ENCODE measurements around the gene KCNJ2. TPM values are rescaled to one million over a fixed set of nuclear protein-coding genes. Genes with fewer than 3 reads are reported as not detected.

The KCNJ2 gene
- total and polyA plus RNA-seq, 8 donors, result 0.31 to 6.4 (median 2.9) TPM; not detected in 1

- H3K27ac ChIP-seq, result peak overlapping the region in 4 of 5 donors; percentile 21 to 90 (median 88)
- no peak for DNase-seq
- no peak overlapping the region for H3K4me3 ChIP-seq
- 43 to 60% (median 50%) methylated on average over 5 of the region's 5 CpGs for WGBS, 5 donors
- no peak for TF ChIP-seq POLR2AphosphoS5 (IDR thresholded peaks at IDR 0.05)
- no peak for TF ChIP-seq EP300 (IDR thresholded peaks at IDR 0.05)
- no peak for TF ChIP-seq POLR2A (IDR thresholded peaks at IDR 0.05)
- H3K27me3 ChIP-seq, result no peaks in the 10 kb centered on the region
- intact Hi-C loops (cut with DNase I; ENCODE audit: low total_unique reads), result no loop called here
- peaks cover 25 to 51% (median 31%) of the 10 kb centered on the region in 4 donors for H3K4me1 ChIP-seq
- no peaks in the 10 kb centered on the region for H3K36me3 ChIP-seq
- no peaks in the 10 kb centered on the region for H3K9me3 ChIP-seq
These were observed 33.2 kb upstream of the KCNJ2 start for GRCh38 chr17:70136131-70136530.

DNA sequence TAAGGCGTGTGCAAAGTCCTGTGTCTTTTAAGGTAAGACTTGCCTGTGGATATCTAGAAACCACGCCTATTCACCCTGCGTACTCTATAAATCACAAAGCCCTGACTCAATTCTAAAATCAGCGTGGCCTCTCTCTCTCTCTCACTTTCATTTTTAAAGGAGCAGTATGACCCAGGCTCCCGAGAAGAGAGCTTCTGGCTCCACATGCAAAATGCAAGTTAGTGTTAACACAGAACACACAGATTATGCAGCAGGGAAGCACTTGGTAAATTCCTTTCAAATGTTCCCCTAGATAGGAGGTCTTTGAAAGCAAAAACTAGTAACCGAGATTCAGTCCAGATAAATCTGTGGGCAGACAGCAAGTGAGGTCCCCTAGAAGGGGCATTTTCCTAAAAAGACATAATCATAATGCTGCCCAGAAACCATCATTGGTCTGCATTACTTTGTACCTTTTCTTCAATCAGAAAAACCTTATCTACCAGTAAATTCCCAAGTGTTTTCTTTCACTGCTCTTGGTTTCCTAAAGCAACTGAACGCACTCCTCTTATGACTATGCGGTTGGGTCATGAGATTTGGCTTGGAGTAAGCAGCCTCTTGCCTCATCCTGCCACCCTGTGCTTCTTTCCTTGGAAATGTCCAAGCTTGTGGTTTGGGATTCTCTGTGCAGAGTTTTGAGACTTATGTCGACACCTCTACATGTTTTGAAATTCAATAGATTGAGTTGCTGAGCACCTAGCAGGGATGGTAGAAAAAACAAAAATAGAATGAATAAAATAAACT is 31.7 kb upstream of the KCNJ2 start:
- 8 to 12% (median 11%) methylated on average over 9 of the region's 9 CpGs for WGBS, 5 donors

GRCh38 chr17:70138291-70138865 is 31.0 kb upstream of the KCNJ2 start:
- no peak for TF ChIP-seq EP300 (IDR thresholded peaks at IDR 0.05)
- TF ChIP-seq, protein P1, sequence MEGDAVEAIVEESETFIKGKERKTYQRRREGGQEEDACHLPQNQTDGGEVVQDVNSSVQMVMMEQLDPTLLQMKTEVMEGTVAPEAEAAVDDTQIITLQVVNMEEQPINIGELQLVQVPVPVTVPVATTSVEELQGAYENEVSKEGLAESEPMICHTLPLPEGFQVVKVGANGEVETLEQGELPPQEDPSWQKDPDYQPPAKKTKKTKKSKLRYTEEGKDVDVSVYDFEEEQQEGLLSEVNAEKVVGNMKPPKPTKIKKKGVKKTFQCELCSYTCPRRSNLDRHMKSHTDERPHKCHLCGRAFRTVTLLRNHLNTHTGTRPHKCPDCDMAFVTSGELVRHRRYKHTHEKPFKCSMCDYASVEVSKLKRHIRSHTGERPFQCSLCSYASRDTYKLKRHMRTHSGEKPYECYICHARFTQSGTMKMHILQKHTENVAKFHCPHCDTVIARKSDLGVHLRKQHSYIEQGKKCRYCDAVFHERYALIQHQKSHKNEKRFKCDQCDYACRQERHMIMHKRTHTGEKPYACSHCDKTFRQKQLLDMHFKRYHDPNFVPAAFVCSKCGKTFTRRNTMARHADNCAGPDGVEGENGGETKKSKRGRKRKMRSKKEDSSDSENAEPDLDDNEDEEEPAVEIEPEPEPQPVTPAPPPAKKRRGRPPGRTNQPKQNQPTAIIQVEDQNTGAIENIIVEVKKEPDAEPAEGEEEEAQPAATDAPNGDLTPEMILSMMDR (IDR thresholded peaks at IDR 0.05), result no peak
- no peak for TF ChIP-seq POLR2AphosphoS5 (IDR thresholded peaks at IDR 0.05)
- TF ChIP-seq POLR2A (IDR thresholded peaks at IDR 0.05), result no peak
- no peaks in the 10 kb centered on the region for H3K9me3 ChIP-seq
- no peak overlapping the region for H3K4me3 ChIP-seq
- peaks cover 25 to 51% (median 31%) of the 10 kb centered on the region in 4 donors for H3K4me1 ChIP-seq
- H3K27ac ChIP-seq, result peak overlapping the region; percentile 79 to 90 (median 87)
- intact Hi-C loops (cut with DNase I; ENCODE audit: low total_unique reads), result no loop called here
- H3K27me3 ChIP-seq, result no peaks in the 10 kb centered on the region
- peak in 1 of 2 donors; percentile 49 for DNase-seq
- no peaks in the 10 kb centered on the region for H3K36me3 ChIP-seq
- 31 to 49% (median 41%) methylated on average over 3 of the region's 3 CpGs for WGBS, 5 donors

More for the DNA sequence above, 31.7 kb upstream of the KCNJ2 start:
- intact Hi-C loops (cut with DNase I; ENCODE audit: low total_unique reads), result no loop called here
- H3K4me3 ChIP-seq, result peak overlapping the region; percentile 25 to 32 (median 31)
- peaks cover 25 to 51% (median 31%) of the 10 kb centered on the region in 4 donors for H3K4me1 ChIP-seq
- peak in 1 of 2 donors; percentile 84 for DNase-seq
- no peak for TF ChIP-seq EP300 (IDR thresholded peaks at IDR 0.05)
- no peak for TF ChIP-seq POLR2A (IDR thresholded peaks at IDR 0.05)
- TF ChIP-seq, protein P1 (IDR thresholded peaks at IDR 0.05), result no peak
- peak; percentile 56 to 67 (median 63) for TF ChIP-seq POLR2AphosphoS5 (IDR thresholded peaks at IDR 0.05)
- H3K36me3 ChIP-seq, result no peaks in the 10 kb centered on the region
- H3K27ac ChIP-seq, result peak overlapping the region; percentile 79 to 90 (median 87)
- no peaks in the 10 kb centered on the region for H3K27me3 ChIP-seq
- no peaks in the 10 kb centered on the region for H3K9me3 ChIP-seq

GRCh38 chr17:70139449-70139993 is 29.8 kb upstream of the KCNJ2 start:
- DNase-seq, result peak in 1 of 2 donors; percentile 36
- TF ChIP-seq POLR2AphosphoS5 (IDR thresholded peaks at IDR 0.05) (peak in 1 of 3 donors; percentile 31), POLR2A (IDR thresholded peaks at IDR 0.05) (no peak)
- Histone ChIP-seq H3K4me3 (no peak overlapping the region), H3K9me3 (no peaks in the 10 kb centered on the region), H3K36me3 (no peaks in the 10 kb centered on the region), H3K27ac (peak overlapping the region; percentile 79 to 90 (median 87)), H3K4me1 (peaks cover 25 to 58% (median 33%) of the 10 kb centered on the region in 4 donors), H3K27me3 (no peaks in the 10 kb centered on the region)
- 19 to 42% (median 30%) methylated on average over 3 of the region's 3 CpGs for WGBS, 5 donors
- intact Hi-C loops (cut with DNase I; ENCODE audit: low total_unique reads), result no loop called here

GRCh38 chr17:70144260-70144846 is 25.0 kb upstream of the KCNJ2 start:
- H3K4me3 ChIP-seq, result no peak overlapping the region
- WGBS, 5 donors, result 18 to 22% (median 22%) methylated on average over 6 of the region's 6 CpGs
- TF ChIP-seq, protein P1 (IDR thresholded peaks at IDR 0.05), result peak in 5 of 7 experiments; percentile 42 to 78 (median 61)
- TF ChIP-seq POLR2AphosphoS5 (IDR thresholded peaks at IDR 0.05), result no peak
- TF ChIP-seq POLR2A (IDR thresholded peaks at IDR 0.05), result no peak
- no peak for TF ChIP-seq EP300 (IDR thresholded peaks at IDR 0.05)
- no peaks in the 10 kb centered on the region for H3K27me3 ChIP-seq
- no peaks in the 10 kb centered on the region for H3K36me3 ChIP-seq
- DNase-seq, result peak in 1 of 2 donors; percentile 67
- no peak overlapping the region for H3K27ac ChIP-seq
- H3K4me1 ChIP-seq, result peaks cover 0 to 17% (median 5%) of the 10 kb centered on the region in 4 donors
- no peaks in the 10 kb centered on the region for H3K9me3 ChIP-seq
- intact Hi-C loops (cut with DNase I; ENCODE audit: low total_unique reads), result loop anchor here (10.0 kb wide), 1 partner anchor 540 kb away; no protein-coding TSS in a partner anchor

Measured in stomach (tissue), 9 donors.